Esophagus squamous epithelium (tissue), 4 donors: ENCODE results near the gene HUS1.

Source experiments
- POLR2A ChIP-seq, 4 donors: fragments of 450-650 bp; IDR thresholded peaks; one replicate each; pipeline ENCODE4 v1.6.1; 2017; ENCODE audit warnings: antibody characterized with exemption in 4 of 4, mild to moderate bottlenecking in 4 of 4, moderate library complexity in 3 of 4
- TF ChIP-seq, protein P1 (sequence below), 6 experiments: fragments of 450-650 bp in 4 of 6; fragments of 200-600 bp in 2 of 6; sonication (generic) in 2 of 6; IDR thresholded peaks; one replicate each; pipeline ENCODE4 v1.5.1; 2016 to 2019; ENCODE audit warnings: antibody characterized with exemption in 6 of 6, mild to moderate bottlenecking in 4 of 6, moderate library complexity in 4 of 6

DNA sequence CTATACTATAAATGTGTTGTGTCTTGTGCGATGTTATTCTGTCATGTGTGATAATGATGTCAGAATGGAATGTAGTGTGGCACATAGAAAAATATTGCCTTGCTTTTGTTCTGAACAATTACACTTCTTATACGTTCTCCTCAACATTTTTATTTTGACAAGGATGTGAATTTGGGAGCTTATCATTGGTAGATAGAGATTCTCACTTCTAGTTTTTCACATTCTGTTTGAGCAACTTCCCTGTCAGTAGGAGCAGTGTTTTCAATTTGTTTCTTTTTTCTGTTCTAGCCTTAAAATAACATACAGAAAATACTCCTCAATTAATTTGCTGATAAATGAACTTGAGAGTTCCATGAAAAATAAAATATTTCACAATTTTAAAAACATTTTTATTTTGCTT, 31.9 kb upstream of the HUS1 start:
- no peak for TF ChIP-seq POLR2A (IDR thresholded peaks at IDR 0.05)
- TF ChIP-seq, protein P1, sequence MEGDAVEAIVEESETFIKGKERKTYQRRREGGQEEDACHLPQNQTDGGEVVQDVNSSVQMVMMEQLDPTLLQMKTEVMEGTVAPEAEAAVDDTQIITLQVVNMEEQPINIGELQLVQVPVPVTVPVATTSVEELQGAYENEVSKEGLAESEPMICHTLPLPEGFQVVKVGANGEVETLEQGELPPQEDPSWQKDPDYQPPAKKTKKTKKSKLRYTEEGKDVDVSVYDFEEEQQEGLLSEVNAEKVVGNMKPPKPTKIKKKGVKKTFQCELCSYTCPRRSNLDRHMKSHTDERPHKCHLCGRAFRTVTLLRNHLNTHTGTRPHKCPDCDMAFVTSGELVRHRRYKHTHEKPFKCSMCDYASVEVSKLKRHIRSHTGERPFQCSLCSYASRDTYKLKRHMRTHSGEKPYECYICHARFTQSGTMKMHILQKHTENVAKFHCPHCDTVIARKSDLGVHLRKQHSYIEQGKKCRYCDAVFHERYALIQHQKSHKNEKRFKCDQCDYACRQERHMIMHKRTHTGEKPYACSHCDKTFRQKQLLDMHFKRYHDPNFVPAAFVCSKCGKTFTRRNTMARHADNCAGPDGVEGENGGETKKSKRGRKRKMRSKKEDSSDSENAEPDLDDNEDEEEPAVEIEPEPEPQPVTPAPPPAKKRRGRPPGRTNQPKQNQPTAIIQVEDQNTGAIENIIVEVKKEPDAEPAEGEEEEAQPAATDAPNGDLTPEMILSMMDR (IDR thresholded peaks at IDR 0.05) = no peak
